Omental fat pad (tissue), 4 donors: Measurements from ENCODE around the gene SMIM24. TPM values are rescaled to one million over a fixed set of nuclear protein-coding genes. Genes with fewer than 3 reads are reported as not detected.
A peak's percentile ranks its signal among the peaks of the same experiment; 100 is the strongest.
"Not testable (repeated sequence)": the region's sequence is repeated elsewhere in the genome, so short reads cannot be mapped to it uniquely, and the experiment has no call there.

ENCODE experiments used
- ATAC-seq: fragments of 150-250 bp; one replicate; pipeline ENCODE4 v1.9.1; 2016; ENCODE audit warnings: mild to moderate bottlenecking, moderate library complexity; ENCODE audit not compliant: low FRiP score
- DNase-seq: peaks from one replicate; pipeline ENCODE4 v3.0.0-alpha.2; 2019; ENCODE audit warnings: low spot score
- CTCF ChIP-seq, 3 donors: fragments of 450-650 bp; IDR thresholded peaks; one replicate each; pipeline ENCODE4 v1.5.1; 2016 to 2017; ENCODE audit warnings: antibody characterized with exemption in 3 of 3, mild to moderate bottlenecking in 3 of 3, moderate library complexity in 2 of 3
- total RNA-seq, 4 donors: library from RNA; depleted of rRNA; stranded (reverse); fragments of >200 nt; gene quantifications; one replicate each; pipeline ENCODE4 v1.1.0, GENCODE V29; 2016

SMIM24 gene
- total RNA-seq, 4 donors from 2014 or later = not detected

DNA sequence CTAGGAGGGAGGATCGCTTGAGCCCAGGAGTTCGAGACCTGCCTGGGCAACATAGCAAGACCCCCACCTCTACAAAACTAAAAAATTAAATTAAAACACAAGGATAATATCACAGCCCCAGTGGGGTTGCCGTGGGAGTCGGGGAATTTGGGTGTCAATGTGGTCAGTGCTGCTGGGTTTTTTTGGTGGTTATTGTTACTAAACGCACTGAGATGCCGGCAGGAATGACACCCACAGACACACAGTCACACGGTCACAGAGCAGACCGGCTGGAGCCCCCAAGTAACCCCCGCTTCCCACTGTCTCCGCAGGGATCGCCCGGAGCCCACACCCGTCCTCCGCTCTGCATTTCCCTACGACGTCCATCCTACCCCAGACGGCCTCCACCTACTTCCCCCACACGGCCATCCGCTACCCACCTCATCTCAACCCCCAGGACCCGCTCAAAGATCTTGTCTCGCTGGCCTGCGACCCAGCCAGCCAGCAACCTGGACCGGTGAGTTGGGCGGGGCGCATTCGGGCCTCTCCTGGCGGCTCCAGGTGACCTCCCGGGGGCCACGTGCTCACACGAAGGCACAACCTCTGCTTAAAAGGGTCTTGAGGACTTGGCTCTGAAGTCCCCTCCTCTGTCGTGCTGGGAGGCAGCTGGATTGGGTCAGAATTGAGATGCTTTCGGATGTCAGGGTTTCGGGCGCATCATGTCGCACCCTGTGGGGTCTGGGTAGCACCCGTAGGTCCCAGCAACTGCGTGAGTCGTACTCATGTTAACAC, 28.0 kb downstream of the SMIM24 start:
- ATAC-seq (no peak), DNase-seq (no peak)
- TF ChIP-seq CTCF (IDR thresholded peaks at IDR 0.05) = no peak

DNA sequence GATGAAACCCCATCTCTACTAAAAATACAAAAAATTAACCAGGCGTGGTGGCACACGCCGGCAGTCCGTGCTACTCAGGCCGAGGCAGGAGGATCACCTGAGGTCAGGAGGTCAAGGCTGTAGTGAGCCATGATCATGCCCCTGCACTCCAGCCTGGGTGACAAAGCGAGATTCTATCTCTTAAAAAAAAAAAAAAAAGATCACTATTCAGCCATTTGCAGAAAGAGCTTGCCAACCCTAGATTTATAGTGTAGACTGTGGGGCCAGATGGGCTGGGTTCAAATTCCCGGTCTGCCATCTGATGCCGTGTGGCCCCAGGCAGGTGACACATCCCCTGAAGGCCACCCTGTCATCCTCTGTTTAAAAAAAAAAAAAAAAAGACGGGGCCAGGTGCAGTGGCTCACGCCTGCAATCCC, 28.9 kb downstream of the SMIM24 start:
- no peak for DNase-seq
- ATAC-seq = no peak
- TF ChIP-seq CTCF (IDR thresholded peaks at IDR 0.05) = no peak

DNA sequence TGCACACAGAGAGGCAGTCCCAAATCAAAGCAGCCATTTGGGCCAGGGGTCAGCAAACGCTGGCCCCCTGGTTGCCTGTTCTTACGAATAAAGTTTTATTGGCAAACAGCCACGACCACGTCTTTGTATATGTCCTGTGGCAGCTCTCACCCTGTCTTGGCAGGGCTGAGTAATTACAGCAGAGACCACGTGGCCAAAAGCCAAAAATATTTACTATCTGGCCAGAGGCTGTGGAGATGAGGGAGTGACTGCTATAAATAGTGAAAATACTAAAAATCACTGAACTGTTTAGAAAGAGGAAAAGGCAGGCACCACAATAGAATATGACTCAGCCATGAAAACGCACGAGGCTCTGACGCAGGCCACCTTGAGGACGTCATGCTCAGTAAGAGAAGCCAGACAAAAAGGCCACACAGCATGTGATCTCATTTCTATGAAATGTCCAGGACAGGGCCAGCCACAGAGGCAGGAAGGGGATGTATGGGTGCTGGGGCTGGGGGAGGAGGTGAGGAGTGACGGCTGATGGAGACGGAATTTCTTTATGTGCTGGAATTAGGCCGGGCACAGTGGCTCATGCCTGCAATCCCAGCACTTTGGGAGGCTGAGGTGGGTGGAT, 29.4 kb downstream of the SMIM24 start:
- no peak for TF ChIP-seq CTCF (IDR thresholded peaks at IDR 0.05)
- DNase-seq (peak; percentile 72), ATAC-seq (peak; percentile 92)

DNA sequence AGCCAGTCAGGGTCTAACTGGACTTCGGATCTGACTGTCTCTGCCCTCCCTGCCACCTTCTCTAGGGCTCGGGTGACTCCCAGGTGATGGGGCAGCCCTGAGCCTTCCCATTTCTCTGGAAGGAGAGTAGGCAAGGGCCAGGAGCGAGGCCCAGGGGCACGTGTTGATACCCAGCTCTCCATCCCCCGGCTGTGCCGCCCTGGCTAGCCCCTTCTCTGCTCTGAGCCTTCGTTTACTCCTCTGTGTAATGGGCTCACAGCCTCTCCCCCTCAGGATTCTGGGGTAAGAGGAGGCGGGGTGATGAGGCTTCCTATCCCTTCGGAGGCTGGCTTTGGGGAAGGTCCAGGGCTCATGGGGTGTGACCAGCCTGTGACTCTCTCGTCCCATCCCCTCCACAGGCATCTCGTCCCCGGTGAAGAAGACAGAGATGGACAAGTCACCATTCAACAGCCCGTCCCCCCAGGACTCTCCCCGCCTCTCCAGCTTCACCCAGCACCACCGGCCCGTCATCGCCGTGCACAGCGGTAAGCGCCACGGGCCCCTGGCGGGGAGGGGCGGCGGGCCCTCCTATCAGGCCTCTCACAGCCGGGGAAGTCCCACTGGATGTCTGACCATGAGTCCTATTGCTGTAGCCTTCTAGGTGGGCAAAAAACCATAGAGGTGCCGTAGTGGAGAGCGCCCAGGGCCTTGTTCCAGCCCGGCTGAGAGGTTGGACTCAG, 31.6 kb downstream of the SMIM24 start:
- TF ChIP-seq CTCF (IDR thresholded peaks at IDR 0.05) = no peak
- DNase-seq (no peak), ATAC-seq (no peak)

- not testable (repeated sequence) for DNase-seq, ATAC-seq
These were observed 33.7 kb downstream of the SMIM24 start for GRCh38 chr19:3446657-3447056.

GRCh38 chr19:3444695-3445234, 35.6 kb downstream of the SMIM24 start:
- ATAC-seq (no peak), DNase-seq (no peak)
- TF ChIP-seq CTCF (IDR thresholded peaks at IDR 0.05) = no peak
